Measurements from ENCODE around the gene RAD51B. TPM values are rescaled to one million over a fixed set of nuclear protein-coding genes. Genes with fewer than 3 reads are reported as not detected.

Gene RAD51B
- total and polyA plus RNA-seq, 4 donors, result 2.8 to 39.6 (median 13.3) TPM; not detected in 1

DNA sequence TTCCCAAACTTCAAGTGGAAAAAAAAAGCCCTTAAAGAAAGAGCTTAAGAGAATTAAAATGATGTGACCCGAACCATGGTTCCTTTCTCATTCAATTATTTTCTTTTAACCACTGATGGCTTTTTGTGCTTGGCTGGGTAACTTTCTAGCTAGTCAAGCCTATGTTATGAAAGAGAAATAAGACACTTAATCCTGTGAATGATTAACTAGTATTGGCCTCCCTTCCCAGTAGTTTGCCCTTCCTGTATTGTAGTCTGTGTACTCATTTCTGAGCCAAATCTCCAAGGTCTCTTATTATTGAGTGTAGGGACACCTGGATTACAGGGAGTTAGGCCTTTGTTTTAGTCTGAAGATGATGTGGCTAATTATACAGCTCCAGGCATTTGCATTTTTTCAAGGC, 353.0 kb downstream of the RAD51B start:
- 94 to 96% methylated on average over 1 of the region's 1 CpG for WGBS, 2 donors
- DNase-seq (no peak), ATAC-seq (ENCODE audit: low FRiP score) (no peak)
- Histone ChIP-seq H3K9me3 (ENCODE audit: control insufficient read depth, low read length) (no peaks in the 10 kb centered on the region), H3K4me1 (ENCODE audit: control insufficient read depth in 1 of 2, insufficient read depth in 2 of 2, low read length in 2 of 2) (peaks cover 0 to 2% of the 10 kb centered on the region in 2 donors), H3K36me3 (ENCODE audit: control insufficient read depth in 1 of 2, insufficient read depth in 2 of 2, low read length in 1 of 2) (no peaks in the 10 kb centered on the region), H3K27ac (ENCODE audit: low read depth in 1 of 2, low read length in 2 of 2) (no peak overlapping the region), H3K27me3 (ENCODE audit: control insufficient read depth in 1 of 2, insufficient read depth in 2 of 2, low read length in 1 of 2) (no peaks in the 10 kb centered on the region), H3K4me3 (ENCODE audit: low read length in 2 of 2) (no peak overlapping the region)
- intact Hi-C loops (cut with DNase I), result no loop called here

- no peak for DNase-seq
- no peak for ATAC-seq (ENCODE audit: low FRiP score)
- Histone ChIP-seq H3K4me1 (ENCODE audit: control insufficient read depth in 1 of 2, insufficient read depth in 2 of 2, low read length in 2 of 2) (peaks cover 0 to 2% of the 10 kb centered on the region in 2 donors), H3K9me3 (ENCODE audit: control insufficient read depth, low read length) (no peaks in the 10 kb centered on the region), H3K27ac (ENCODE audit: low read depth in 1 of 2, low read length in 2 of 2) (no peak overlapping the region), H3K4me3 (ENCODE audit: low read length in 2 of 2) (no peak overlapping the region), H3K36me3 (ENCODE audit: control insufficient read depth in 1 of 2, insufficient read depth in 2 of 2, low read length in 1 of 2) (no peaks in the 10 kb centered on the region), H3K27me3 (ENCODE audit: control insufficient read depth in 1 of 2, insufficient read depth in 2 of 2, low read length in 1 of 2) (no peaks in the 10 kb centered on the region)
- WGBS, 2 donors, result 58 to 84% methylated on average over 1 of the region's 1 CpG
- intact Hi-C loops (cut with DNase I), result no loop called here
Observed at GRCh38 chr14:68173227-68173972, 353.8 kb downstream of the RAD51B start.

GRCh38 chr14:68174446-68174845, 354.9 kb downstream of the RAD51B start:
- Histone ChIP-seq H3K4me1 (ENCODE audit: control insufficient read depth in 1 of 2, insufficient read depth in 2 of 2, low read length in 2 of 2) (no peaks in the 10 kb centered on the region), H3K9me3 (ENCODE audit: control insufficient read depth, low read length) (no peaks in the 10 kb centered on the region), H3K36me3 (ENCODE audit: control insufficient read depth in 1 of 2, insufficient read depth in 2 of 2, low read length in 1 of 2) (no peaks in the 10 kb centered on the region), H3K27ac (ENCODE audit: low read depth in 1 of 2, low read length in 2 of 2) (no peak overlapping the region), H3K27me3 (ENCODE audit: control insufficient read depth in 1 of 2, insufficient read depth in 2 of 2, low read length in 1 of 2) (no peaks in the 10 kb centered on the region), H3K4me3 (ENCODE audit: low read length in 2 of 2) (no peak overlapping the region)
- intact Hi-C loops (cut with DNase I), result no loop called here
- ATAC-seq (ENCODE audit: low FRiP score) (no peak), DNase-seq (no peak)
- 81 to 84% methylated on average over 2 of the region's 2 CpGs for WGBS, 2 donors

DNA sequence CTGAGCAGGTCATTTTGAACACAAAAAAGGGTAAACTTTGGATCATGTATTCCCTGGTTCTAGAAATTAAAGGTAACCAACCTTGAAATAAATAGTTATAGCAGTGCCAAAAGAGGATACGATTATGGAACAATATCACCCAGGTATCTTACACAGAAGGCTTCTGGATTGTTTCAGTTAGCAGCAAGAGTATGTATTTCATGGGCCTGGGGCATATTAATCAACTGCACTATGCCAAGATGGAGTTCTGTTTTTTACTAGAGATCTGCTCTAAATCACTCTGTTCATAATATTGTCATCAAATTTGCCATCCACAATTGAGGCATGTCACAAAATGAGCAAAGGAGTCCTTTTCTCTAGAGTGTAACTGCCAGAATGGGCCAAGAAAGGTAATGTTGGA, 357.1 kb downstream of the RAD51B start:
- WGBS, 2 donors, result 94 to 97% methylated on average over 1 of the region's 1 CpG
- ATAC-seq (ENCODE audit: low FRiP score) (no peak), DNase-seq (no peak)
- Histone ChIP-seq H3K4me3 (ENCODE audit: low read length in 2 of 2) (no peak overlapping the region), H3K27ac (ENCODE audit: low read depth in 1 of 2, low read length in 2 of 2) (no peak overlapping the region), H3K4me1 (ENCODE audit: control insufficient read depth in 1 of 2, insufficient read depth in 2 of 2, low read length in 2 of 2) (no peaks in the 10 kb centered on the region), H3K9me3 (ENCODE audit: control insufficient read depth, low read length) (no peaks in the 10 kb centered on the region), H3K36me3 (ENCODE audit: control insufficient read depth in 1 of 2, insufficient read depth in 2 of 2, low read length in 1 of 2) (no peaks in the 10 kb centered on the region), H3K27me3 (ENCODE audit: control insufficient read depth in 1 of 2, insufficient read depth in 2 of 2, low read length in 1 of 2) (no peaks in the 10 kb centered on the region)
- intact Hi-C loops (cut with DNase I), result no loop called here

DNA sequence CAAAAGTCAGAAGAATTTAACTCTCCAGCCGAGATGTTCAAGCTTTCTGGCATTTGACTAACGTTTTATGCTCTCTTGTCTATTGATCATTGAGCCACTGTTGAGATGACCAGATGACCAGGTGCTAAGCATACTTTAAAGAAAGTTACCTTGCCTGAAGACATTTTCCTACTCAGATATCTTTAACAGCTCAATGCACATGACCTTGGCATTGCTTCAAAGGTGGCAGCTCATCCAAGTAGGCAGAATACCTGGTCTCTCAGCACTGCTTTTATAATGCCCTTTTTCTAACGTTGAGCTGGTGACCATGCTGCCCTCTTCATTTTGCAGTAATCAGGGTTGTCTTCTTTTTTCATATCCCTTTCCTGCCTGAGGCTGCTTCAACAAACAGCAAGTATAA, 358.1 kb downstream of the RAD51B start:
- no peak overlapping the region for H3K27ac ChIP-seq (ENCODE audit: low read depth in 1 of 2, low read length in 2 of 2)

DNA sequence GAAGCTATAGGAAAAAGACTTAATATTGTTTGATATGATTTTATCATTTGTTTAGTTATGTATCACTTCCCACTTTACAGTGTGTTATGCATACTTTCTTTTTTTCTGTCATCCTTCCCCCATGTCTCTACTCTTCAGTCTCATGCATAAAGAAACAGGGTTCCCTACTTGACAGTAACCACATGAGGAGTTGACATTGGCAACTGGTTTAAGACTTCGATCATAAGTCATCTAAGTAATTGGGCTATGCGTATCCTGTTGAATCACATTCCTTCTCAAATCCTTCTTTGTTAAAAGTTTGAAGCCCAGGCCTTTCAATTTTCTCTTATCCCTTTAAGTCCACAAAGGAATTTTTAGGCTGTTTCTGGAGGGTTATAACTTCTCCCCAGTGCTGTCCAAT, 358.7 kb downstream of the RAD51B start:
- Histone ChIP-seq H3K4me3 (ENCODE audit: low read length in 2 of 2) (no peak overlapping the region), H3K36me3 (ENCODE audit: control insufficient read depth in 1 of 2, insufficient read depth in 2 of 2, low read length in 1 of 2) (no peaks in the 10 kb centered on the region), H3K27me3 (ENCODE audit: control insufficient read depth in 1 of 2, insufficient read depth in 2 of 2, low read length in 1 of 2) (no peaks in the 10 kb centered on the region), H3K4me1 (ENCODE audit: control insufficient read depth in 1 of 2, insufficient read depth in 2 of 2, low read length in 2 of 2) (no peaks in the 10 kb centered on the region), H3K9me3 (ENCODE audit: control insufficient read depth, low read length) (no peaks in the 10 kb centered on the region), H3K27ac (ENCODE audit: low read depth in 1 of 2, low read length in 2 of 2) (no peak overlapping the region)
- intact Hi-C loops (cut with DNase I), result no loop called here
- 89 to 94% methylated on average over 2 of the region's 2 CpGs for WGBS, 2 donors
- ATAC-seq (ENCODE audit: low FRiP score) (no peak), DNase-seq (no peak)

More for the DNA sequence above, 358.1 kb downstream of the RAD51B start:
- no peak for DNase-seq
- 82 to 87% methylated on average over 3 of the region's 3 CpGs for WGBS, 2 donors
- Histone ChIP-seq H3K36me3 (ENCODE audit: control insufficient read depth in 1 of 2, insufficient read depth in 2 of 2, low read length in 1 of 2) (no peaks in the 10 kb centered on the region), H3K4me3 (ENCODE audit: low read length in 2 of 2) (no peak overlapping the region), H3K4me1 (ENCODE audit: control insufficient read depth in 1 of 2, insufficient read depth in 2 of 2, low read length in 2 of 2) (no peaks in the 10 kb centered on the region), H3K27me3 (ENCODE audit: control insufficient read depth in 1 of 2, insufficient read depth in 2 of 2, low read length in 1 of 2) (no peaks in the 10 kb centered on the region), H3K9me3 (ENCODE audit: control insufficient read depth, low read length) (no peaks in the 10 kb centered on the region)
- intact Hi-C loops (cut with DNase I), result no loop called here
- ATAC-seq (ENCODE audit: low FRiP score), result no peak

DNA sequence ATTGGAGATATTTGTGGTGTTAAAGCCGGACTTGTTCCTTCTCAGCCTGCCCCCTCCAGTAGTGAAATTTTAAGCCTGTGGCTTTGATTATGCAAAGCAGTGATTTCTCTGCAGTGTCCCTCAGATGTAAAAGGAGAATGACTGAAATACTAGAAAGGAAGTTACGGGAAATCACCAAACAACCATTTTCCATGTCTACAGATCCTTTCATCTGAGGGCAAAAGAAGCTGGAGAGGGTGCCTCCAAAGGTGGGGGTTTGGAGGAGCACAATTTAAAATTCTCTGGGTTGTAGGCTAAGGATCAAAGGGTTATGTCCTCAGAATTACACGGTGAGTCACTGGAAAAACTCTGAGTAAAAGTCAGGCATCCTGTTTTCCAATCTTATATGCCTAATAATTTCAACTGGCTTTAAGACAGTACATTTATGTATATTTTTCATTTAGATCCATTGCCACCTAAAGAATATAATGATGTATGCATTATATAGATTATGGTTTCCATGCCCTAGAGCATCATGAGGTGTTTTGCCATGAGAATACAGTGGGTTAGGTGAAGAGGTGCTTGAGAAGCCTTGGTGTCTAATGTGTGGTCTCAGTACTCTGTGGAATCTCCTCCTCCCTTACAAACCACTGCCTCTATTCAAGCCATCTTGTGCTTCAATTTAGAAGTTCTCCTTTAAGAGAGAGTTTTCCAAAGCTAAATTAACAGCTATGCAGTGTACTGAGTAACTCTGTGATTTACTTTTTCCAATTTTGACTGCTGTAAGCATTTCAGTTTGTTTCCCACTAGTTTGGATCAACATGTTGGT, 362.1 kb downstream of the RAD51B start:
- Histone ChIP-seq H3K27ac (ENCODE audit: low read depth in 1 of 2, low read length in 2 of 2) (no peak overlapping the region), H3K36me3 (ENCODE audit: control insufficient read depth in 1 of 2, insufficient read depth in 2 of 2, low read length in 1 of 2) (no peaks in the 10 kb centered on the region), H3K4me1 (ENCODE audit: control insufficient read depth in 1 of 2, insufficient read depth in 2 of 2, low read length in 2 of 2) (no peaks in the 10 kb centered on the region), H3K9me3 (ENCODE audit: control insufficient read depth, low read length) (no peaks in the 10 kb centered on the region), H3K4me3 (ENCODE audit: low read length in 2 of 2) (no peak overlapping the region), H3K27me3 (ENCODE audit: control insufficient read depth in 1 of 2, insufficient read depth in 2 of 2, low read length in 1 of 2) (no peaks in the 10 kb centered on the region)
- WGBS, 2 donors, result 72 to 81% methylated on average over 3 of the region's 3 CpGs
- ATAC-seq (ENCODE audit: low FRiP score) (no peak), DNase-seq (no peak)
- intact Hi-C loops (cut with DNase I), result no loop called here

DNA sequence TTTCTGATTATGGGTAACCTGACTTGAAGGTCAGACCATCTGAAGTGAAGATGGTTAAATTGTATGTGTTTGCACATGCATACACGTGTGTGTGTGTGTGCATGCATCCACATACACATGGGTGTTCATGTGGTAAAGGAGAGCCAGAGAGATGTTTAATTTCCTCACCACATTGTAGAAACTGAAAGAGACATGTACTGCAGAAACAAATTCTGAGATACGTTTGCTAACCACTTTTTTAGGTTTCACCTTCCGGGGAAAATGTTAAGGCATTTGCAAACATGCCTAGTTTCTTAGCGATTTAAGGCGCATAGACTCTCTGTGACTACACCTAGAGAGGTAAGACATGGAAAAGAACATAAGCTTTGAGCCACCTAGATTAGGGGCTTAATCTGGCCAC, 362.9 kb downstream of the RAD51B start:
- no peak overlapping the region for H3K27ac ChIP-seq (ENCODE audit: low read depth in 1 of 2, low read length in 2 of 2)
- H3K27me3 ChIP-seq (ENCODE audit: control insufficient read depth in 1 of 2, insufficient read depth in 2 of 2, low read length in 1 of 2), result no peaks in the 10 kb centered on the region
- no peak overlapping the region for H3K4me3 ChIP-seq (ENCODE audit: low read length in 2 of 2)
- no peak for DNase-seq
- no peak for ATAC-seq (ENCODE audit: low FRiP score)
- no peaks in the 10 kb centered on the region for H3K9me3 ChIP-seq (ENCODE audit: control insufficient read depth, low read length)
- intact Hi-C loops (cut with DNase I), result no loop called here
- H3K36me3 ChIP-seq (ENCODE audit: control insufficient read depth in 1 of 2, insufficient read depth in 2 of 2, low read length in 1 of 2), result no peaks in the 10 kb centered on the region
- 93 to 96% methylated on average over 5 of the region's 5 CpGs for WGBS, 2 donors
- no peaks in the 10 kb centered on the region for H3K4me1 ChIP-seq (ENCODE audit: control insufficient read depth in 1 of 2, insufficient read depth in 2 of 2, low read length in 2 of 2)

All from aorta (tissue), 5 donors.